ENCODE results near the gene SHOX.
"Not testable (repeated sequence)": the region's sequence is repeated elsewhere in the genome, so short reads cannot be mapped to it uniquely, and the experiment has no call there.

Gene SHOX

GRCh38 chrX:630612-631496 is at the start of gene SHOX:
Gene SHOX (plus strand): TSS chrX:630791. CDS start chrX:630898, 107 bp downstream.
- no peak for DNase-seq (ENCODE audit: low read depth)

- no peak for DNase-seq (ENCODE audit: low read depth)
These were observed 49.5 kb upstream of the SHOX start for GRCh38 chrX:581066-581465.

DNA sequence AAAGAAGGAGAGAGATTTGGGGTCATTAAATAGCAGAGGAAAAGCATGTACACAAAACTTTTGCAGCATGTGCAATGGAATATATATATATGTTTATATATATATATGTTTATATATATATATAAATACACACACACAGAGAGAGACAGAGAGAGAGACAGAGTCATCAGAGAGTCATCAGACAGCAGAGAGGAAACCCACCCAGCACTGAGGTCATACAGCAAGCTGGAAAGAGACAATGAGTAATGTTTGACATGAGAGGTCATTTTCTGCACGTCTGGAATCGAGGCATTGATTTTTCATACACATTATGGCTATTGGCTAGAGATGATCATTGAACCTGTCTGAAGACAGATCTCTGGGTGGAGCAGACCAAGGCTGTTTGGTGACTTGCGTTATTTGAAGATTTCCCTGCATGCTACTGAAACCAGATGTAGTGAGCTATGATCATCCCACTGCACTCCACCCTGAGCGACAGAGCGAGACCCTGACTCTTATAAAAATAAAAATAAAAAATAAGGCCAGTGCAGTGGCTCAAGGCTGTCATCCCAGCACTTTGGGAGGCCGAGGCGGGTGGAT is 48.8 kb upstream of the SHOX start:
- DNase-seq (ENCODE audit: low read depth): no peak

GRCh38 chrX:584572-584971 is 46.0 kb upstream of the SHOX start:
- no peak for DNase-seq (ENCODE audit: low read depth)

DNA sequence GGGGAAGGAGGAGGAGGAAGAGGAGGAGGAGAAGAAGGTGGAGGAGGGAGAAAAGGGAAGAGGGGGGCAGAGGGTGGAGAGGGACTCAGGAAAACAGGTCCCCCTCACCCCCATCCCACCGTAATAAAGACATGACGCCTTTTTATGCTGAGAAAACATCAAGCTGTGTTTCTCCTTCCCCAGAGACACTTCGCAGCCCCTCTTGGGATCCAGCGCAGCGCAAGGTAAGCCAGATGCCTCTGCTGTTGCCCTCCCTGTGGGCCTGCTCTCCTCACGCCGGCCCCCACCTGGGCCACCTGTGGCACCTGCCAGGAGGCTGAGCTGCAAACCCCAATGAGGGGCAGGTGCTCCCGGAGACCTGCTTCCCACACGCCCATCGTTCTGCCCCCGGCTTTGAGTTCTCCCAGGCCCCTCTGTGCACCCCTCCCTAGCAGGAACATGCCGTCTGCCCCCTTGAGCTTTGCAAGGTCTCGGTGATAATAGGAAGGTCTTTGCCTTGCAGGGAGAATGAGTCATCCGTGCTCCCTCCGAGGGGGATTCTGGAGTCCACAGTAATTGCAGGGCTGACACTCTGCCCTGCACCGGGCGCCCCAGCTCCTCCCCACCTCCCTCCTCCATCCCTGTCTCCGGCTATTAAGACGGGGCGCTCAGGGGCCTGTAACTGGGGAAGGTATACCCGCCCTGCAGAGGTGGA is 45.3 kb upstream of the SHOX start:
- no peak for DNase-seq (ENCODE audit: low read depth)

GRCh38 chrX:586351-586750 is 44.2 kb upstream of the SHOX start:
- DNase-seq (ENCODE audit: low read depth): no peak

GRCh38 chrX:589261-589660 is 41.3 kb upstream of the SHOX start:
- DNase-seq (ENCODE audit: low read depth): not testable (repeated sequence)

GRCh38 chrX:590693-591404 is 39.7 kb upstream of the SHOX start:
- DNase-seq (ENCODE audit: low read depth): no peak

DNA sequence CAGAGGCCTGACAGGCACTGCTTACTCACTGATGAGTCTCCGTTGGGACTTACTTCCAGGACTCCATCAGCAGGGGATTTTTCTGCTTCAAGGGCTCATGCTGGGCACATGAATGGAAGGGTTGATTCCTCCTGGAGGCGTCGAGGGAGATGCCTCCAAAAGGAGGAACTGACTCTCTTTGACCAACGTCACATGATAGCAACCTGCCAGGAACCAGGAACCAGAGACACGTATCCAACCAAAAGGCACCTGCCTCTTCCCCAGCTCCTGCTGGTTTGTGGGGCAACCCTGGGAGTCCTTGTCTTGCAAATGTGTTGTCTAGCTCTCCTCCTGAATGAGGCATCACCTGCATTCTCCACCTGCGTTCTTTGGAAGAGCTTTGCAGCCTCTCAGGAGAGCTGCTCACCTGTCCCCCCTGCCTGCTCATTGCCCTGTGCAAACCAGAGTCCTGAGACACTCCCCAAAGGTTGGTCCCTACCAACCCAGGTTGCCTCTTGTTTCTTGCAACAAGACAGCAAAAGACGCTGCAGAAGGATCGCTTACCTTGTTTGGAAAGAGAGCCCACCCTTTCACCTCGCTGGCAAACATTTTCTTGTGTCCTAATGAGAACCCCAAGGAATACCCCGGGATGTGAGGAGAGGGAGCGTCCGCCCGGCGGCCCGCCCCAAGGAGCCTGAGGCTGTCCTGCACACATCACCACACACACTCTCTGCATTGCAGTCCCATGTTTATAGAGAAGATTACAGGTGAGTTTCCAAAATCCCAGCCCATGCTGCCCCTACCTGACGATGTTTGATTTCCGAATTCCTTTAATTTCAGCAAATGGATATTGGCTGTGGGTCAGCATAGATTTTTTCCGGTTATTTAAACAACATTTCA is 30.5 kb upstream of the SHOX start:
- DNase-seq (ENCODE audit: low read depth): no peak

DNA sequence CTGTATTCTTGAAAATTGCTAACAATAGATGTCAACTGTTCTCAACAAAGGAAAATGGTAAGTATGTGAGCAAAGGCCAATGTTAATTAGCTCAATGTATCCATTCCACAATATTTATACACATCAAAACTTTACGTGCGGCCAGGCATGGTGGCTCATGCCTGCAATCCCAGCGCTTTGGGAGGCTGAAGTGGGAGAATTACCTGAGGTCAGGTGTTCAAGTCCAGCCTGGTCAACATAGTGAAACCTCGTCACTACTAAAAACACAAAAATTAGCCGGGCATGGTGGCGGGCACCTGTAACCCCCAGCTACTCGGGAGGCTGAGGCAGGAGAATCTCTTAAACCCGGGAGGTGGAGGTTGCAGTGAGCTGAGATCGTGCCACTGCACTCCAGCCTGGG is 27.6 kb upstream of the SHOX start:
- DNase-seq (ENCODE audit: low read depth): not testable (repeated sequence)

- DNase-seq (ENCODE audit: low read depth): not testable (repeated sequence)
These were observed 26.0 kb upstream of the SHOX start for GRCh38 chrX:604616-605015.

DNA sequence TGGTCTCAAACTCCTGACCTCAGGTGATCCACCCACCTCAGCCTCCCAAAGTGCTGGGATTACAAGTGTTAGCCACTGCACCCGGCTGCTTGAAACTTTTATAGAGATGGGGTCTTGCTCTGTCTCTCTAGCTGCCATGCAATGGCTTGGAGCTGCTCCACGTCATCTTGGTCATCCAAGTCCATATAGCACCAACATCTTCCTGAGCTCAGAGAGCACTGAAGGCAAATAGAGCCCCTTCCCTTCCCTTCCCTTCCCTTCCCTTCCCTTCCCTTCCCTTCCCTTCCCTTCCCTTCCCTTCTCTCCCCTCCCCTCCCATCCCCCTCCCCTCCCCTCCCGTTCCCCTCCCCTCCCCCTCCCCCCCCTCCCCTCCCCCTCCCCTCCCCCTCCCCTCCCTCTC is 22.5 kb upstream of the SHOX start:
- not testable (repeated sequence) for DNase-seq (ENCODE audit: low read depth)

GRCh38 chrX:614136-614535 is 16.5 kb upstream of the SHOX start:
- DNase-seq (ENCODE audit: low read depth): no peak

- no peak for DNase-seq (ENCODE audit: low read depth)
These were observed 13.2 kb upstream of the SHOX start for GRCh38 chrX:617401-617800.

DNA sequence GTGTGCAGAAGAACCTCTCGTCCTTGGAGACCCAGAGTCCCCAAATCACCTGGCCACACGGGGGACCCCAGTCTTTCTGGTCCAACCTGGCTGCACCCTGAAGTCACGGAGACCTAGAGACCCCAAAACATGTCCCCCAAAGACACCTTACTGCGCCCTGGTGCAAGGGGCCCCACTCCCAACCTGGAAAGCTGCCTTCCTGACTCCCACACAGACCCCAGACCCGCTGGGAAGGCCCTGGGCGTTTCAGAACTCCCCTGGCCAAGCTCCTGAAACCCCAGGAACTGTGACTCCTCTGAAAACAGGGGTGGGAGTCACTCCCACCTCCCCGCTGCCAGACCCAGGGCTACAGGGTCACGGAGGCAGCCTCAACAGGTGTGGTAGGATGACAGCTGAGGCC is 12.7 kb upstream of the SHOX start:
- DNase-seq (ENCODE audit: low read depth): no peak

DNA sequence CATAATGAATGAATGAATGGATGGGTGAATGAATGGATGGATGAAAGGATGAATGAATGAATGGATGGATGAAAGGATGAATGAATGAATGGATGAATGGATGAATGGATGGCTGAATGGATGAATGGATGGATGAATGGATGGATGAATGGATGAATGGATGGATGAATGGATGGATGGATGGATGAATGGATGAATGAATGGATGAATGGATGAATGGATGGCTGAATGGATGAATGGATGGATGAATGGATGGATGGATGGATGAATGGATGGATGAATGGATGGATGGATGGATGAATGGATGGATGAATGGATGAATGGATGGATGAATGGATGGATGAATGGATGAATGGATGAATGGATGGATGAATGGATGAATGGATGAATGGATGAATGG is 12.3 kb upstream of the SHOX start:
- DNase-seq (ENCODE audit: low read depth): not testable (repeated sequence)

DNA sequence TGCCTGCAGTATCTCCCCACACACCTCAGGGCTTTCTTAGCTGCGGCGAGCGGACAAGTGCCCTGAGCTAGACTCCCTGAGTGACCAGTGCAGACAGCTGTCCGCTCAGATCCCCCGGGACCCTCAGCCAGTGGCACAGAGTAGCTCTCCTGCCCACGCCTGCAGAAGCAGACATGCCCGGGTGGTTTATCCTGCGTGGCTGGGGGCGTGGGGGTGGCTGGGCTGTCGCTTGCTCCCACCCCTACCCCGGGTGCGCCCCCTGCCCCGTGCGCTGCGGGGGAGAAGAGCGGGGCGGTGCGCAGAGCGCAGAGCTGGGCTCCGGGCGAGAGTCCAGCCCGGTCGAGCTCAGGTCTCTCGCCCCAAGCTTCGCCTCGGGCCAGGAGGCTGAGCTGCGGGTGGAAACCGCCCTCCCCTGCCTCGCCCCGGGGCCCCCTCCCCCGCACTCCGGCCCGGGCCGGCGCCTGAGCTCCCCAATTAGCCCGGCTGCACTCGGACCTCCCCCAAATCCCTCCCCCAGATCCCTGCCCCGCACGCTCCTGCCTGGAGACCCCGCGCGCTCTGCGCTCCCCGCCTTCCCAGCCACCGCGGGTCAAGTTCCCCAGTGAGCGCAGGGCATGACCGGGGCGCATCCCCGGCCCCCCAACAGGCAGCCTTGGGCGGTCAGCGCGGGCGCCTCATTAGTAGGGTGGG is 11.7 kb upstream of the SHOX start:
- DNase-seq (ENCODE audit: low read depth): no peak

DNA sequence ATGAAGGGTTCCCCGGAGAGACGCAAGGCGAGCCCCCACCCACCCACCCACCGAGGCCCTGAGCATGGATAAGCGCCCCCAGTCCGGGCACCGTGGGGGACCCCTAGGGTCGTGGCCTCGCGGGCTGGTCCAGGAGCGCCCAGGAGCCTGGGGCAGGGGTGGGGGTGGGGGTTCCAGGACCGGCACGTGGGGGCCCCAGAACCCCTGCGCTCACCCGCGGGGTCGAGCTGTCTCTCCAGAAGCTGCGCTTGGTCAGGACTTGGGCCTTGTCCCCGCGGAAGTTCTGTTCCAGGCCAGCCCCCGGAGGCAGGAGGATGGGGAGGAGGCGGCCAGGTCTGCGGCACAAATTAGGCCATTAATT is 11.2 kb upstream of the SHOX start:
- DNase-seq (ENCODE audit: low read depth): no peak

DNA sequence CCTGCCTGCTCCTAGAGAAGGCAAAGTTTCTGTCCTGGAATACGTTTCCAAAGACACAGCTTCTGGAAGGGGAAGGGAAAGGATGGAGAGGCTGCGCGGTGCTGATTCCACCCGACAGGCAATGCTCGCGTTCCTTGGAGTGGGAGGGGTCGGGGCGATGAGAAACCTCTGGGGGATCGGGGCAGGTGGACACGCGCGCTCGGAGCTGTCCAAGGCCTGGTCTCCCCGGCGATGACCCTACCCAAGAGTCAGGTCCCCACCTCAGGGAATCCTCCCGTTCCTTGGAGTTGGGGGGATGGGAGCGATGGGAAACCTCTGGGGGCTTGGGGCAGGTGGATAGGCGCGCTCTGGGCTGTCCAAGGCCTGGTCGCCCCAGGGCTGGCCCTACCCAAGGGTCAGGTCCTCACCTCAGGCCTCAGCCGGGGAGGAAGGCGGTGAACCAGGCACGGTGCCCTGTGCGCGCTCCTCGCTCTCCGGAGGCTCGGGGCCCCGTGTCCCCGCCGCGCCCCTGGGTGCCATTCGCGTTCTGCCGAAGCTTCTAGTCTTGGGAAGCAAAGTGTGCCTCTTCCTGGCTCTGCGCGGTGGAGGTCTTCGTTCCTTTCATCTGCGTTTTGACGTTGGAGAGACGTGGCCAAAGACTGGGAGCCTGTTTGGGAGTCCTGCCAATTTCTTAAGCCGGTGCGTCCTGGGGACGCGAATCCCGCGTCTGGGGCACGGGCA is 10.6 kb upstream of the SHOX start:
- no peak for DNase-seq (ENCODE audit: low read depth)

Measured in activated T-helper 9 cell treated with anti-CD3 and anti-CD28 coated beads, Interleukin-2, amount 50 U/mL, for 16 hours (primary cell).